SK-N-MC (cell line): ENCODE results near the gene TMEM52B.
"Not testable (repeated sequence)": the region's sequence is repeated elsewhere in the genome, so short reads cannot be mapped to it uniquely, and the experiment has no call there.

Experiments used
- DNase-seq: peaks from one replicate; pipeline ENCODE4 v3.0.0-alpha.2; 2011; ENCODE audit warnings: low read depth, low spot score
- H3K27ac ChIP-seq: fragments of 200-600 bp; sonication (generic); 2 replicates; pipeline ENCODE4 v1.5.1; 2016; ENCODE audit warnings: mixed run types
- H3K36me3 ChIP-seq: fragments of 200-600 bp; sonication (generic); 2 replicates; pipeline ENCODE4 v1.6.1; 2017; ENCODE audit warnings: antibody characterized with exemption, low read length, mixed read lengths; ENCODE audit not compliant: insufficient read depth
- H3K4me3 ChIP-seq: fragments of 200-600 bp; sonication (generic); 2 replicates; pipeline ENCODE4 v1.5.1; 2016
- H3K9ac ChIP-seq: fragments of 200-600 bp; sonication (generic); 2 replicates; pipeline ENCODE4 v1.8.0; 2017; ENCODE audit warnings: mixed run types, mixed read lengths; ENCODE audit not compliant: insufficient read length
- H3K9me3 ChIP-seq: fragments of 200-600 bp; sonication (generic); 2 replicates; pipeline ENCODE4 v1.6.1; 2017; ENCODE audit warnings: low read depth, mild to moderate bottlenecking, antibody characterized with exemption, low read length, moderate library complexity, mixed read lengths
- EZH2 ChIP-seq: fragments of 200-600 bp; sonication (generic); IDR thresholded peaks from one replicate; pipeline ENCODE4 v1.6.1; 2017; ENCODE audit warnings: antibody characterized with exemption
- FOXP2 ChIP-seq: optimal IDR thresholded peaks from 2 replicates; pipeline ENCODE3; 2011; ENCODE audit warnings: mild to moderate bottlenecking, moderate library complexity; ENCODE audit not compliant: insufficient read depth; ENCODE audit errors: extremely low read length, control extremely low read depth
- POLR2AphosphoS5 ChIP-seq: IDR thresholded peaks from 2 replicates; pipeline ENCODE4 v1.6.1; 2012; ENCODE audit warnings: mild to moderate bottlenecking, low read depth, low read length, borderline replicate concordance

TMEM52B gene

DNA sequence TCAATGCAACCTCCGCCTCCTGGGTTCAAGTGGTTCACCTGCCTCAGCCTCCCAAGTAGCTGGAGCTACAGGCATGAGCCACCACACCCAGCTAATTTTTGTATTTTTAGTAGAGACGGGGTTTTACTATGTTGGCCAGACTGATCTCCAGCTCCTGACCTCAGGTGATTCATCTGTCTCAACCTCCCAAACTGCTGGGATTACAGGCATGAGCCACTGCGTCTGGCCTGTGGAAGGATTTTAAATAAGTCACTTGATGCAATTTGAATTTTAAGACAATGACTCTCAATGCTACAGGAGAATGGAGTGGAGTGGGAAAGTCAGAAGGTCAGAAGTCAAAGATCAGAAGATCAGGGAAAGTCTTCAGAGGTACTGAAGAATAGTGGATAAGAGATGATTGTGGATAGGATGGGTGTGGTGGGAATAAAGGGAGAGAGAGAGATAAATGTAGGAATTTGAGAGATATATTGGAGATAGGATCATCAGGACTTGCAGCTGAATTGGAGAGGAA lies 15.4 kb downstream of the TMEM52B start:
- TF ChIP-seq FOXP2 = no peak
- TF ChIP-seq POLR2AphosphoS5 = no peak
- TF ChIP-seq EZH2 = no peak
- H3K4me3 ChIP-seq = no peak overlapping the region
- no peaks in the 10 kb centered on the region for H3K36me3 ChIP-seq
- H3K27ac ChIP-seq = no peak overlapping the region
- no peak for DNase-seq
- H3K9me3 ChIP-seq = no peaks in the 10 kb centered on the region
- no peak overlapping the region for H3K9ac ChIP-seq

- TF ChIP-seq POLR2AphosphoS5 (no peak), FOXP2 (no peak)
- no peak for DNase-seq
- H3K4me3 ChIP-seq = no peak overlapping the region
- no peaks in the 10 kb centered on the region for H3K9me3 ChIP-seq
- no peak overlapping the region for H3K9ac ChIP-seq
- no peak overlapping the region for H3K27ac ChIP-seq
- no peaks in the 10 kb centered on the region for H3K36me3 ChIP-seq
These were observed 17.4 kb downstream of the TMEM52B start for GRCh38 chr12:10196210-10196609.

GRCh38 chr12:10197879-10198278 lies 19.0 kb downstream of the TMEM52B start:
- Histone ChIP-seq H3K9ac (no peak overlapping the region), H3K36me3 (no peaks in the 10 kb centered on the region), H3K9me3 (no peaks in the 10 kb centered on the region), H3K27ac (no peak overlapping the region), H3K4me3 (no peak overlapping the region)
- DNase-seq = no peak
- TF ChIP-seq POLR2AphosphoS5 (no peak), FOXP2 (no peak)

GRCh38 chr12:10204495-10204894 lies 25.7 kb downstream of the TMEM52B start:
- not testable (repeated sequence) for H3K36me3 ChIP-seq, DNase-seq, H3K4me3 ChIP-seq, H3K27ac ChIP-seq, H3K9me3 ChIP-seq, H3K9ac ChIP-seq

GRCh38 chr12:10205220-10205807 lies 26.5 kb downstream of the TMEM52B start:
- no peak for DNase-seq
- H3K9me3 ChIP-seq = no peaks in the 10 kb centered on the region
- H3K9ac ChIP-seq = no peak overlapping the region
- H3K27ac ChIP-seq = no peak overlapping the region
- H3K36me3 ChIP-seq = no peaks in the 10 kb centered on the region
- H3K4me3 ChIP-seq = no peak overlapping the region
- no peak for TF ChIP-seq FOXP2
- TF ChIP-seq POLR2AphosphoS5 = no peak
- TF ChIP-seq EZH2 = no peak

DNA sequence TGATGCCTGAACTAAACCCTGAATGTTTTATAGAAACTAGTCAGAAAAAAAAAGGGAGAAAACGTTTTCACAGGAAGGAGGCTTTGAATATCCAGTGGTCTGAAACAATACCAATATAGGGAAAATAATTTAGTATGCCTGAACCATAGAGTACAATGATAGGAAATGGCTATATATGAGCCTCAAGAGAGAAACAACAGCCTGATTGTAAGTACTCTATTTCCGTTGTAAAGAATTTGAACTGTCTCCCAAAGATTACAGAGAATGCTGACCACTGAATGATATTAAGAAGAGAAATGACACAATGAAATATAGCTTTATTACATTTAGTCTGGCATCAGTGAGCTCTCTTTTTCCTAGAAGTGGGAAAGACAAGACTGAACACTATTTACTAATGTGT lies 28.3 kb downstream of the TMEM52B start:
- Histone ChIP-seq H3K27ac (no peak overlapping the region), H3K9ac (no peak overlapping the region), H3K9me3 (no peaks in the 10 kb centered on the region), H3K4me3 (no peak overlapping the region), H3K36me3 (no peaks in the 10 kb centered on the region)
- TF ChIP-seq FOXP2 (no peak), POLR2AphosphoS5 (no peak), EZH2 (no peak)
- no peak for DNase-seq

DNA sequence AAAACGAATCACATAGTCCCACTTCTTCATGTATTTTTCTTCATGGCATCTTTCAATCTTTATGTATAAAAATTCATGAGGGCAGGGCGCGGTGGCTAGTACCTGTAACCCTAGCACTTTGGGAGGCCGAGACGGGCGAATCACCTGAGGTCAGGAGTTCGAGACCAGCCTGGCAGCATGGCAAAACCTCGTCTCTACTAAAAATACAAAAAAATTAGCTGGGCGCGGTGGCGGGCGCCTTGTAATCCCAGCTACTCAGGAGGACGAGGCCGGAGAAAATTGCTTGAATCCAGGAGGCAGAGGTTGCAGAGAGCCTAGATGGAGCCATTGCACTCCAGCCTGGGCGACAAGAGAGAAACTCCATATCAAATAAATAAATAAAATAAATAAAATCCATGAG lies 31.4 kb downstream of the TMEM52B start:
- Histone ChIP-seq H3K36me3 (no peaks in the 10 kb centered on the region), H3K27ac (no peak overlapping the region), H3K4me3 (no peak overlapping the region), H3K9ac (no peak overlapping the region), H3K9me3 (no peaks in the 10 kb centered on the region)
- no peak for DNase-seq
- TF ChIP-seq EZH2 (no peak), POLR2AphosphoS5 (no peak), FOXP2 (no peak)

DNA sequence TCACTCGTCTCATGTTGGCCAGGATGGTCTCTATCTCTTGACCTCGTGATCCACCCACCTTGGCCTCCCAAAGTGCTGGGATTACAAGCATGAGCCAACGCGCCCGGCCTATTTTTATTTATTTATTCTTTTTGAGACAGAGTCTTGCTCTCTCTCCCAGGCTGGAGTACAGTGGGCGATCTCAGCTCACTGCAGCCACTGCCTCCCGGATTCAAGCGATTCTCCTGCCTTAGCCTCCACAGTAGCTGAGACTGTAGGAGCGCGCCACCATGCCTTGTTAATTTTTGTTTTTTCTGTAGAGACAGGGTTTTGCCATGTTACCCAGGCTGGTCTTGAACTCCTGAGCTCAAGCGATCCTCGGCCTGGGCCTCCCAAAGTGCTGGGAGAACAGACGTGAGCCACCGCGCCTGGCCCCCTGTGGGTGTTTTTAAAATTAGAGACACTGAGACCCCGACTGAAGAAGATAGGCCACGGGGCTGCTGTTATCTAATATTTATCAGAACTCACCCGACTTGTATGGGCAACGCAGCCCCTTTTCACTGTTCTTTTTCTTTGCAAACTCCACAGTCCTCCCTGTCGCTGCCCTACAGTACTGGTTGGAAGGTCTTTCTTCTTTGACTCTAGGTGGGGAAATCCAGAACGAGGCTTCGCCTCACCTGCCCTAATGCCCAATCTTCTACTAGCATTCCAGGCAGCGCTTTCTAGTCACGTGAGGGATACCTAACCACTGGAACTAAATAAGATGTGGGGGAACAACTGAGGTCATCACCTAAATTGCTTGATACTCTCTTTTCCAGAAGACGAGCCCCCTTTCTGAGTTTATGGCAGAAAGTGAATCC lies 32.5 kb downstream of the TMEM52B start:
- Histone ChIP-seq H3K9me3 (no peaks in the 10 kb centered on the region), H3K9ac (no peak overlapping the region), H3K4me3 (no peak overlapping the region), H3K36me3 (no peaks in the 10 kb centered on the region), H3K27ac (no peak overlapping the region)
- DNase-seq = no peak
- TF ChIP-seq EZH2 = no peak
- no peak for TF ChIP-seq POLR2AphosphoS5
- TF ChIP-seq FOXP2 = no peak
